ENCODE measurements around the gene MTREX.
A peak's percentile ranks its signal among the peaks of the same experiment; 100 is the strongest.

MTREX gene

GRCh38 chr5:55429221-55429612 lies 121.4 kb downstream of the MTREX start:
- no peaks in the 10 kb centered on the region for H3K9me3 ChIP-seq (ENCODE audit: control insufficient read depth, insufficient read depth, low read depth, low read length)
- peaks cover 11 to 53% of the 10 kb centered on the region in 2 experiments; a peak in 2 of 3 replicates for H3K36me3 ChIP-seq (ENCODE audit: control insufficient read depth in 2 of 2, insufficient read depth in 1 of 2, low read length in 2 of 2)
- ChIA-PET POLR2A (interaction anchor here (1.2 kb wide), 1 partner anchor 11 kb away, joined by 3 read pairs; no protein-coding TSS in a partner anchor), CTCF (no interaction called here)
- H3K4me3 ChIP-seq (ENCODE audit: low read depth, low read length): no peak overlapping the region
- no peak for TF ChIP-seq GLI2 (tag by site-specific recombination; IDR thresholded peaks at IDR 0.05; ENCODE audit: borderline replicate concordance, low read depth)
- no peak for TF ChIP-seq BCL11A (tag by site-specific recombination; IDR thresholded peaks at IDR 0.05; ENCODE audit: low read depth)
- no peak for TF ChIP-seq ZNF549 (tag by site-specific recombination; IDR thresholded peaks at IDR 0.05)
- TF ChIP-seq, protein P1, sequence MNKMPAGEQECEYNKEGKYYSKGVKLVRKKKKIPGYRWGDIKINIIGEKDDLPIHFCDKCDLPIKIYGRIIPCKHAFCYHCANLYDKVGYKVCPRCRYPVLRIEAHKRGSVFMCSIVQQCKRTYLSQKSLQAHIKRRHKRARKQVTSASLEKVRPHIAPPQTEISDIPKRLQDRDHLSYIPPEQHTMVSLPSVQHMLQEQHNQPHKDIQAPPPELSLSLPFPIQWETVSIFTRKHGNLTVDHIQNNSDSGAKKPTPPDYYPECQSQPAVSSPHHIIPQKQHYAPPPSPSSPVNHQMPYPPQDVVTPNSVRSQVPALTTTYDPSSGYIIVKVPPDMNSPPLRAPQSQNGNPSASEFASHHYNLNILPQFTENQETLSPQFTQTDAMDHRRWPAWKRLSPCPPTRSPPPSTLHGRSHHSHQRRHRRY (tag by site-specific recombination; IDR thresholded peaks at IDR 0.05): no peak
- no peak for TF ChIP-seq SP7 (tag by site-specific recombination; IDR thresholded peaks at IDR 0.05)
- TF ChIP-seq ZNF214 (tag by site-specific recombination; IDR thresholded peaks at IDR 0.05; ENCODE audit: borderline replicate concordance): no peak
- no peak for TF ChIP-seq ZNF843 (tag by site-specific recombination; IDR thresholded peaks at IDR 0.05)
- no peak for TF ChIP-seq ZNF155 (tag by site-specific recombination; IDR thresholded peaks at IDR 0.05)
- no peak for TF ChIP-seq ZNF266 (tag by site-specific recombination; IDR thresholded peaks at IDR 0.05; ENCODE audit: low read depth)
- TF ChIP-seq TRIM28 (IDR thresholded peaks at IDR 0.05; ENCODE audit: borderline replicate concordance, low read length): no peak
- no peak for TF ChIP-seq ZNF626 (tag by site-specific recombination; IDR thresholded peaks at IDR 0.05)
- TF ChIP-seq ZSCAN18 (tag by site-specific recombination; IDR thresholded peaks at IDR 0.05): no peak
- TF ChIP-seq ZNF292 (tag by site-specific recombination; IDR thresholded peaks at IDR 0.05; ENCODE audit: borderline replicate concordance, low read depth): no peak
- H3K27ac ChIP-seq (ENCODE audit: extremely low read depth, low read depth, low read length): no peak overlapping the region
- H3K4me1 ChIP-seq (ENCODE audit: control insufficient read depth, insufficient read depth, low read length): no peaks in the 10 kb centered on the region; the same call in 1 of the 2 replicates

DNA sequence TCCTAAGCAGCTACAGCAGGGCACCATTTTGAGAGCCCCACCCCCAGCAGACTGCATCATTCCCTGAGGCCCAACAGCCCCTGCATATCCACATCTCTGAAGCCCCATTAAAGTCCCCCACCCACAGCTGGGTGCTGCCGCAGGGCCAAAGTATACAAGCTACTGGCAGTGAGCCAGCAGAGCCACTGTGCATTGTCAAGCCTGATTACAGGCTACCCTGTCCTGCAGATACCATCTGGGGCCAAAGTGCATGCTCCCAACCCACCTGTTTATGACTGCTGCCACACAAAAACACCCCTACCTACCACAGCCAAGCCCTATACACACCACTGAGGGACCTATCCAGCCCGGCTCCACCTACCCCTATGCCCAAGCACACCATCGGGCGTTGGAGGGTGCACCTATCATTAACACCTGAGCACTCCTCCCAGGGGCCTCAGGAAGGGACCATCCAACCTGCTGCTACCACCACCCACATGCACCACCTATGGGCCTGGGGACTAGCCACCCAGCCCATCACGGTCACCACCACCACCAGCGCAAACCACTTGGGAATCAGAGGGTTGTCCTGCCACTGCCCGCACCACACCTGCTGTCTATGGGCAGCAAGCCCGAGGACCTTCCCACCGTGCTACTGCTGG lies 121.9 kb downstream of the MTREX start:
- CTCF ChIA-PET: interaction anchor here (0.6 kb wide), 1 partner anchor 577 kb away, joined by 3 read pairs; no protein-coding TSS in a partner anchor
- no peak overlapping the region for H3K4me3 ChIP-seq (ENCODE audit: low read depth, low read length)
- TF ChIP-seq, protein P2, sequence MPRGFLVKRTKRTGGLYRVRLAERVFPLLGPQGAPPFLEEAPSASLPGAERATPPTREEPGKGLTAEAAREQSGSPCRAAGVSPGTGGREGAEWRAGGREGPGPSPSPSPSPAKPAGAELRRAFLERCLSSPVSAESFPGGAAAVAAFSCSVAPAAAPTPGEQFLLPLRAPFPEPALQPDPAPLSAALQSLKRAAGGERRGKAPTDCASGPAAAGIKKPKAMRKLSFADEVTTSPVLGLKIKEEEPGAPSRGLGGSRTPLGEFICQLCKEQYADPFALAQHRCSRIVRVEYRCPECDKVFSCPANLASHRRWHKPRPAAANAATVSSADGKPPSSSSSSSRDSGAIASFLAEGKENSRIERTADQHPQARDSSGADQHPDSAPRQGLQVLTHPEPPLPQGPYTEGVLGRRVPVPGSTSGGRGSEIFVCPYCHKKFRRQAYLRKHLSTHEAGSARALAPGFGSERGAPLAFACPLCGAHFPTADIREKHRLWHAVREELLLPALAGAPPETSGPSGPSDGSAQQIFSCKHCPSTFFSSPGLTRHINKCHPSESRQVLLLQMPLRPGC (tag by site-specific recombination; IDR thresholded peaks at IDR 0.05): no peak
- 0 out of 2 replicates have a peak, but pooled peaks have one; percentile 21 for TF ChIP-seq MZF1 (tag by site-specific recombination; IDR thresholded peaks at IDR 0.05; ENCODE audit: borderline replicate concordance)
- TF ChIP-seq ZFHX2 (tag by site-specific recombination; conservative IDR thresholded peaks at IDR 0.05): 0 out of 2 replicates have a peak, but pooled peaks have one; percentile 10
- peaks cover 9 to 47% of the 10 kb centered on the region in 2 experiments; a peak in 2 of 3 replicates for H3K36me3 ChIP-seq (ENCODE audit: control insufficient read depth in 2 of 2, insufficient read depth in 1 of 2, low read length in 2 of 2)
- H3K27ac ChIP-seq (ENCODE audit: extremely low read depth, low read depth, low read length): no peak overlapping the region
- no peaks in the 10 kb centered on the region; the same call in 1 of the 2 replicates for H3K4me1 ChIP-seq (ENCODE audit: control insufficient read depth, insufficient read depth, low read length)
- POLR2A ChIA-PET: interaction anchor here (1.2 kb wide), 1 partner anchor 10 kb away, joined by 3 read pairs; no protein-coding TSS in a partner anchor
- no peaks in the 10 kb centered on the region for H3K9me3 ChIP-seq (ENCODE audit: control insufficient read depth, insufficient read depth, low read depth, low read length)

DNA sequence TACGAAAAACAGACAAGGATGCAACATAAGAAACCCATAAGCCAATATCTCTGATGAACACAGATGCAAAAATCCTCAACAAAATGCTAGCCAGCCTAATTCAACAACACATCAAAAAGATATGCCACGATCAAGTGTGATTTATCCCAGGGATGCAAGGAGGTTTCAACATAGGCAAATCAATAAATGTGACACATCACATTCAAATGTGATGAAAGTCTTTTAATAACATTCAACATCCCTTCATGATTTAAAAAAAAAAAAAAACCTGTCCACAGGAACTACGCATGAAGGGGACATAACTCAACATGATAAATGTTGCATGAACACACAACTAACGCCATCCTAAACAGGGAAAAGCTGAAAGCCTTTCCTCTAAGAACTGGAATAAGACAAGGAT lies 124.8 kb downstream of the MTREX start:
- H3K27ac ChIP-seq (ENCODE audit: extremely low read depth, low read depth, low read length): no peak overlapping the region
- no peak overlapping the region for H3K4me3 ChIP-seq (ENCODE audit: low read depth, low read length)
- CTCF ChIA-PET: no interaction called here
- POLR2A ChIA-PET: no interaction called here
- H3K9me3 ChIP-seq (ENCODE audit: control insufficient read depth, insufficient read depth, low read depth, low read length): no peaks in the 10 kb centered on the region
- peaks cover under 1% of the 10 kb centered on the region; the same call in 1 of the 2 replicates for H3K4me1 ChIP-seq (ENCODE audit: control insufficient read depth, insufficient read depth, low read length)
- peaks cover 5 to 28% of the 10 kb centered on the region in 2 experiments; a peak in 1 of 3 replicates for H3K36me3 ChIP-seq (ENCODE audit: control insufficient read depth in 2 of 2, insufficient read depth in 1 of 2, low read length in 2 of 2)
- TF ChIP-seq, protein P3, sequence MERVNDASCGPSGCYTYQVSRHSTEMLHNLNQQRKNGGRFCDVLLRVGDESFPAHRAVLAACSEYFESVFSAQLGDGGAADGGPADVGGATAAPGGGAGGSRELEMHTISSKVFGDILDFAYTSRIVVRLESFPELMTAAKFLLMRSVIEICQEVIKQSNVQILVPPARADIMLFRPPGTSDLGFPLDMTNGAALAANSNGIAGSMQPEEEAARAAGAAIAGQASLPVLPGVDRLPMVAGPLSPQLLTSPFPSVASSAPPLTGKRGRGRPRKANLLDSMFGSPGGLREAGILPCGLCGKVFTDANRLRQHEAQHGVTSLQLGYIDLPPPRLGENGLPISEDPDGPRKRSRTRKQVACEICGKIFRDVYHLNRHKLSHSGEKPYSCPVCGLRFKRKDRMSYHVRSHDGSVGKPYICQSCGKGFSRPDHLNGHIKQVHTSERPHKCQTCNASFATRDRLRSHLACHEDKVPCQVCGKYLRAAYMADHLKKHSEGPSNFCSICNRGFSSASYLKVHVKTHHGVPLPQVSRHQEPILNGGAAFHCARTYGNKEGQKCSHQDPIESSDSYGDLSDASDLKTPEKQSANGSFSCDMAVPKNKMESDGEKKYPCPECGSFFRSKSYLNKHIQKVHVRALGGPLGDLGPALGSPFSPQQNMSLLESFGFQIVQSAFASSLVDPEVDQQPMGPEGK (tag by site-specific recombination; IDR thresholded peaks at IDR 0.05): no peak
- TF ChIP-seq ZEB2 (tag by site-specific recombination; IDR thresholded peaks at IDR 0.05) (no peak), TCF7L2 (IDR thresholded peaks at IDR 0.05; ENCODE audit: borderline replicate concordance, low read depth, low read length) (no peak), MEIS1 (CRISPR knock-in tag; IDR thresholded peaks at IDR 0.05; ENCODE audit: borderline replicate concordance) (no peak), ZNF416 (tag by site-specific recombination; IDR thresholded peaks at IDR 0.05) (no peak)
